GM19452 (cell line): ENCODE results near the gene CSTB.
"Not testable (repeated sequence)": the region's sequence is repeated elsewhere in the genome, so short reads cannot be mapped to it uniquely, and the experiment has no call there.

Experiments used
- ATAC-seq: cut with Tn5 transposase; IDR thresholded peaks from one replicate; pipeline ENCODE4 v1.9.1; 2021; ENCODE audit not compliant: unreplicated experiment

CSTB gene, protein sequence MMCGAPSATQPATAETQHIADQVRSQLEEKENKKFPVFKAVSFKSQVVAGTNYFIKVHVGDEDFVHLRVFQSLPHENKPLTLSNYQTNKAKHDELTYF

DNA sequence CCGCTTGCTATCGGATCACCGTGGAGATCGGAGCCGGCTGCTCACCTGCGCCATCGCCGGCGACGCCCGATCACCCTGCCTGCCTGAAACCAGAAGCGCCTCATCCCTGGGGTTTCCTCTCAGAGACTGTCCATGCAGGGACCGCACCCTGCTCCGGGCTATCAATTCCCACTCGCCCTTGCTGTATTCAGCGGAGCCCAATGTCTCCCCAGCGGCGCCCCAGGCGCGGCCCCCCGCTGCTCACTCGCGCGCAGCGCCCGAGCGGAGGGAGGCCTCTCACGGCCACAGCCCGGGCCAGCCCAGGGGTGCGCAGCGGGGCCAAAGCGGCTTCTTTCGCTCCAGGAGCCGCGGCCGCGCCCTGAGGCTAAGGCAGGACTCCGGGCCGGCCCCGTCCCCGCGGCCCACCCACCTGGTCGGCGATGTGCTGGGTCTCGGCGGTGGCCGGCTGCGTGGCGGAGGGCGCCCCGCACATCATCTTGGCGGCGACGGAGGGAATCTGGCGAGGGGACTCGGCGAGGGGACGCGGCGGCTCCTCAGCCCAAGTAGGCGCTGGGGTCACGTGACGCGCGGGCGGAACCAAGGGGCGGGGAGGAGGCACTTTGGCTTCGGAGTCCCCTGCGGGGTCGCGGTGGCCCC lies at the start of gene CSTB:
Gene CSTB, minus strand, starts transcription at position 514 of the 636 bp plus-strand sequence. Its CDS starts 39 bp downstream, at position 475.
- ATAC-seq: peak; percentile 77

DNA sequence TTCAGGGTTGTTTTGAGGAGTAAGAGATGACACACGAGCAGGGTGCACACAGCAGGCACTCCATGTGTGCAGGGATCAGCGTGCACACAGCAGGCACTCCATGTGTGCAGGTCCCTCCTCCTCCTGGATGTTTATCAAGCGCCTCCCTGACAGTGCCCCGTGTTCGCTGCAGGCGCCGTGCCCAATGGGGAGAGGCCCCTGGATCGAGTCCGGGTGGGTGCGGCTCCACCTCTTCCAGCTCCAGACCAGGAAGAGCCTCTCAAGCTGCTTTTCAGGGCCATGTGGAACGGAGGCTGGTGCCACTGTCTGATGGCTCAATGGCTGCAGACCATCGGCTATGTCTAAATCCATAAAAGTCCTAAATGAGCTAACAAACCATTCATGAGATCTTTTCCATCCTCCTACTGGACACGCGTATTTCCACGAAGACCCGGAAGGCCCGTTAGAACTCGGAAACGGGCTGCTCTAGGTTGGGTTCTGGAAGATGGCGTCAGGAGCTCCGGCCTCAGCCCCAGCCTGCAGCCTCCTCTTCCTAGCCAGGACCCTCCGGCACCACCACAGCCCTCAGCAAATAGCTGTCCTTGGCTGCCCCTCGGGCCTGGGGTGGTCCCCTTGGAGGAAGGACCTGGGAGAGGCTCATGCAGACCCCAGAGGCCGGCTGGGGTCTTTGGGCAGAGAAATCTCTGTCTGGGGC lies 49.3 kb upstream of the CSTB start:
- ATAC-seq: no peak

DNA sequence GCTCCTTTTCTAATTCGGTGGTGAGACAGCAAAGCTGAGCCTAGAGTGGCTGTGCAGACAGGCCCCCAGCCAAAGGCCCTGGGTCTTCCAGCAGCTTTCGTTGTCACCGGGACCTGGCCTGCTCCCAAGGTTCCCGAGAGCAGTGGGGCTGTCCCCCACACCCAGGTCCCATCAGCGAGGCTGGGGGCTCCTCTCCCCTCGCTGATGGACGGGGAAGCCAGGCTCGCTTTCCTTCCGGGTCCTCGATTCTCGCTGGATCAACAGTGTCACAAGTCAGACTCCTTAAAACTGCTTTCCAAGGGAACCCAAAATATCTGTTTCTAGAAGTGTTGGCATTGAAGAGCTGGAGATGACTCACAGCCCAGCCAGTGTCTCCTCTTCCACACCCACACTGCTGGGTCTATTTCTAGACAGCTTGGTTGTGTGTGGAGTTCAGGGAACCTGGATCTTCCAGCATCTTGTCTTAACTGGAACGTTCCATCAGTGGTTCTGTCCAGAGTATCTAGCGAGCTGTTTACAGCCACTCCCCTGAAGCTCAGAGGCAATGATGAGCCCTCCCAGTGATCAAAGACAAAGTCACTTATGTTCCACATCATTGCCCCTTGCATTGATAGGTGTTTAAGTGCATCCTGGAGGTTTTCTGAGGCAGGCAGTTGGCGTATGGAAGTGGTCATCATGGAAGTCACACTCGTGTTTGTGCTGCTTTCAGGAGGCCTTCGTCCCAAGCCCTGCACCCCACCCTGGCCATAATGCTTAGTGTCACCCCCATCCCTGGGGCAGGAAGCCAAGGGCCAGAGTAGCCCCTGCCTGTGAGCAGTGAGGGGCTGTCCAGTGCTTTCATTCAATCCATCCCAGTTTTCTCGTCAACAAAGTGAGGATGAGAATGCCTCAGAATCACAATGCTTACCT lies 48.5 kb upstream of the CSTB start:
- ATAC-seq: no peak

DNA sequence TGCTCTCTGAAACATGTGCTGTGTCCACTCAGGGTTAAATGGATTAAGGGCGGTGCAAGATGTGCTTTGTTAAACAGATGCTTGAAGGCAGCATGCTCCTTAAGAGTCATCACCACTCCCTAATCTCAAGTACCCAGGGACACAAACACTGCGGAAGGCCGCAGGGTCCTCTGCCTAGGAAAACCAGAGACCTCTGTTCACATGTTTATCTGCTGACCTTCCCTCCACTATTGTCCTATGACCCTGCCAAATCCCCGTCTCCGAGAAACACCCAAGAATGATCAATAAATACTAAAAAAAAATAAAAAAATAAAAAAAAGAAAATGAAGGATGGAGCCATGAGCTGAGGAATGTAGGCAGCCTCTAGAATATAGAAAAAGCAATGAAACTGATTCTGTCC lies 46.6 kb upstream of the CSTB start:
- ATAC-seq: not testable (repeated sequence)

DNA sequence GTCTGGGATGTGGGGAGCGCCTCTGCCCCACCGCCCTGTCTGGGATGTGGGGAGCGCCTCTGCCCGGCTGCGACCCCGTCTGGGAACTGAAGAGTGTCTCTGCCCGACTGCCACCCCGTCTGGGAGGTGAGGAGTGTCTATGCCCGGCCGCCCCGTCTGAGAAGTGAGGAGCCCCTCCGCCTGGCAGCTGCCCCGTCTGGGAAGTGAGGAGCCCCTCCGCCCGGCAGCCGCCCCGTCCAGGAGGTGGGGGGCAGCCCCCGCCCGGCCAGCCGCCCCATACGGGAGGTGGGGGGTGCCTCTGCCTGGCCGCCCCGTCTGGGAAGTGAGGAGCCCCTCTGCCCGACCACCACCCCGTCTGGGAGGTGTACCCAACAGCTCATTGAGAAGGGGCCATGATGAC lies 46.1 kb upstream of the CSTB start:
- ATAC-seq: not testable (repeated sequence)

DNA sequence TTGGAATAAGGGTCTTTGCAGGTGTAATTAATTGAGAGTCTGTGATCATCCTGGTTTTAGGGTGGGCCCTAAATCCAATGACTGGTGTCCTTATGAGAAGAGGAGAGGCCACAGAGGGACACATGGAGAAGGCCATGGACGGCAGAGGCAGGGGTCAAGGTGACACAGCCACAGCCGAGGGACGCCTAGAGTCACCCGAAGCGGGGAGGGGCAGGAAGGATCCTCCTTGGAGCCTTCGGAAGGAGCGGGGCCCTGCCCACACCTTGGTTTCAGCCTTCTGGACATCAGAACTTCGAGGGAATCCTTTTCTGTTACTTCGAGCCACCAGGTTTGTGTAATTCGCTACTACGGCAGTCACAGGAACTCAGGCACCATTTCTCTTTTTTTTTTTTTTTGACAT lies 44.4 kb upstream of the CSTB start:
- ATAC-seq: no peak

DNA sequence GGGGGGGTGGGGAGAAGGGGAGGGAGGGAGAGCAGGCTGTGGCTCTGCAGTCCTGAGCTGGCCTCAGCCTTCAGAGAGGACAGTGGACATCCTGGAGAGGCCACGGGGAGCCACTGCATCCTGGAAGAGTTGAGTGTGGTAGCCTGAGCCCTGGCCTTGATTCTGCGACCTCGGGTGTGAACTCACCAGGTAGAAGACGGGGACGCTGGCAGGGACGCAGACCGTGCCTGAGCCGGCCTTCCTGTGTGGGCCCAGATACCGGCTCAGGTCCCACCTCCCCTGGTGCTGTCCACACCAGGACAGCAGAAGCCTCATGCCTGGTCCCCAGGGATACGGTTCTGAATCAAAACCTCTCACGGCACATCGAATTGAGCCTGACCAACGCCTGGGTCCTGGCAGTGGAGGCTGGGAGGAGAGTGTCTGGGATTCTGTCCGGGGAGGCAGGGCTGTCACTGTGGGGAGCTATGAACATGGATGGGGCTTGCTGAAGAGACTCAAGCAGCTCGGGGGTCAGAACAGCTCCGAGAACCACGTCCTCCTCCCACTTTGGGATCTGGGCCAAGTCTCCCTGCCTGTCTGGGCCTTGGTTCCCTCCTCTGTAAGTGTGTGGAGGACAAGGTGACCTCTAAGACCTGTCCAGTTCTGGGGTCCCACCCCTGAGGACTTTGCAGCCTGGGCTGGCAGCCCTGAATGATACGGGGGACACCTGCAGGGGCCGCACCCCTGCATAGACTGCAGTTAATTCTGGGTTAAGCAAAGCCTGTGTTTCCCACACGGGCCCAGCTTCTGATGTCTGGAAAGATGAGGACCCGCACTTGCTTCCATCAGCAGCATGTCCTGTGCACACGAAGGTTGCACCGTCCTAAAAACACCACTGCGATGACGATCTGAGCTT lies 43.6 kb upstream of the CSTB start:
- ATAC-seq: no peak

DNA sequence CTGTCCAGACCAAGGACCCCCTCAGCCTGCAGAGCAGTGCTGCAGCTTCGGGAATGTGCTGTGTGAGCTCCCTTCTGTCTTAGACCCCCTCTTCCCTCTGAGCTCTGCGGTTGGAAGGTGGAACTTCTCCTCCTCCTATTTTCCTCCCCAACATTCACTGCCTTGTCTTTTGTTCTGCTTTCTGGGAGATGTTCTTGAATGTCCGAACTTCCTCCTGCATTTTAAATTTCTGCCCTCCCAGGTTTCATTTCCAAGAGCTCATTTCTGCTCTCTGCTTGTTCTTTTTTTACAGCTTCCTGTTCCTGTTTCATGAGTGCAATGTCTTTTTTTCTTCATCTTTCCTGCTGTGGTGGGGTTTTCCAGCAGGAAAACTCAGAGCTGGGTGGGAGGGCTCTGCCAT lies 42.6 kb upstream of the CSTB start:
- ATAC-seq: no peak

DNA sequence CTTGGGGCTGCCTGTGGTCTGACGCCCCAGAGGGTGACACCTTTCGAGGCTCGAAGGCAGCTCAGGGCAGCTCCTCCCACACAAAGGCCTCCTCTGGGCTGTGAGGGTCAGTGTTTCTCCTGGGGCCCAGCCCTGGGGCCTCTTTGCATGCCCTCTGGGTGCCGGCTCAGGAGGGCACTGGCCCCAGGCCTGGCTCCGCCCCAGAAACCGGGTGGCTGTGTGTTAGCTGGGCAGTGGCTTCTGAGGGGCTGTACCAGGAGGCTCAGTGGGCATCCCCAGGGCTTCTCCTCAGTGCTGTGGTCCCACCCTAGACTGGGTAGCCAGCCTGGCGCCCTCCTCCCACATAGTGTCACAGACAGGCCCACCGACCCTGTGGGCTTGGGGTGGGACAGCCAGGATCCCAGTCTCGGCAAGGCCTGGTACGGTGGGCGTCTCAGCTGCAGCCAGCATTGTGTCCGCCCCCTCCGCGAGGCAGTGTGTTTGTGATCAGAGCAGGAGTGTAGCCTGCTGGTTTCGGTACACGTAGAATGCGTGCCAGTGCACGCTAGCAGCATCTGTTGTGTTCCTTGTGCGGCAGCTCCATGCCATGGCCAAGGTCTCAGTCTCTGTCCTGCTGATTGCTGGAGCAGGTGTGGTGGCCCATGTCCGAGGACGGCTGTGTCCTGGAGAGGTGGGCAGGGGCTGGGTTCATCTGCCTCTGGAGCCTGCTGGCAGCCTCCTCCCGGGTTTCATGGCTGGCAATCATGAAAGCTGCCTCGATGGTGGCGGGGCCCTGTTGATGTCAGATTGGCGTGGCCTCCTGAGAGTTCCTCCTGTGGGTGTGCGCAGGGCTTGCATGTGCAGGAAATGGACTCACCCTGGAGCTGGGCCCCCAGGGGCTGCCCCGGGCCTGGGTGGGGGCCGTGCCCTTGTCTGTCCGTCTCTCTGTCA lies 41.3 kb upstream of the CSTB start:
- no peak for ATAC-seq

DNA sequence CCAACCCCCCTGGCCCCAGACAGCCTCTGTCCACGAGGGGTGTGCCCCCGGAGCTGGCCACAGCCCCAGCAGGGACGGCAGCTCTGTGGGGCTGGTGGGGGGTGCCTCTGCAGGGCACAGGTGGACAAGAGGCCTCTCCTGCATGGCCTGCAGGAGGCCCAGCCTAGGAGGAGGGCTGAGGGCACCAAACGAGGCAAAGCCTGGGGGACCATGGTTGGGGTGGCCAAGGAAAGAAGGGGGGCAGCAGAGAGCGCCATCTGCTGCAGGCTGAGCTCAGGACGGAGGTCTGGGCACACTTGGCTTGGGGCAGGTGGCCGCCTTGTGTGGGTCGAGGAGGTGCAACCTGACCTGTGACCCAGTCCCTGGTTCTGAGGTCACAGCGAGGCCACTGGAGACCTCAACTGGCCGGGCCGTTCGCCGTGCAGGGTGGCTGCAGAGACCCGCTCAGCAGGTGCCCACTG lies 40.5 kb upstream of the CSTB start:
- no peak for ATAC-seq

DNA sequence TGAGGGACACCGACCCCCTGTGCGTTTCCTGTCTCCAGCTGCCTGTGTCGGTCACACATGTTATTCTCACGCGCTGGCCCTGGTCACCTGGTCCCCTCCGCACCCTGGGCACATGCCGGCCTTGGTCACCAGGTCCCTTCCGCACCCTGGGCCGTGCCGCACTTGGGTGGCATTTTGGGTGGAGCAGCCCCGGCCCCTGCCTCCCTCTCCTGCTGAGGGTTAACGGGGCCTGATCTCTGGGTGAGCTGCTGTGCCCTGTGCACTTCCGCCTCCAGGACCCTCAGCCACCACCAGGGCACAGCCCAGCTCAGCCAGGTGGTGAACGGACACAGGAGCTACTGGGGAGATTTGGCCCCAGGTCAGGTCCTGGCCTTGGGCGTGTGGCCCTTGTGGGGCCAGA lies 39.9 kb upstream of the CSTB start:
- ATAC-seq: no peak

DNA sequence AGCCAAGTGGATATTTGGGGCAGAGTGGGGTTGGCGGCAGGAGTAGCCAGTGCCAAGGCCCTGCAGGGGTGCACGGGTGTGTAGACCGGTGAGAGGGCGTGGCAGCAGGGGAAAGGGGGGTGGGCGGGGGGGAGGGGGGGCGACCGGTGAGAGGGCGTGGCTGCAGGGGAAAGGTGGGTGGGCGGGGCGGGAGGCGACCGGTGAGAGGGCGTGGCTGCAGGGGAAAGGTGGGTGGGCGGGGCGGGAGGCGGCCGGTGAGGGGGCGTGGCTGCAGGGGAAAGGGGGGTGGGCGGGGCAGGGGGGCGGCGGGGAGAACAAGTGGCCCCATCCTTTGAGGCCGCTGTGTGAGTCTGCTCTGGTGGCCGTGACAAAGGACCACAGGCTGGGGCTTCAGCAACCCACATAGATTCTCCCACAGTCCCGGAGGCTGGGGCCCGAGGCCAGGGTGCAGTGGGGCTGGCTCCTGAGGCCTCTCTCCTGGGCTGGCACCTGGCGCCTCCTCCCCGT lies 39.1 kb upstream of the CSTB start:
- no peak for ATAC-seq

DNA sequence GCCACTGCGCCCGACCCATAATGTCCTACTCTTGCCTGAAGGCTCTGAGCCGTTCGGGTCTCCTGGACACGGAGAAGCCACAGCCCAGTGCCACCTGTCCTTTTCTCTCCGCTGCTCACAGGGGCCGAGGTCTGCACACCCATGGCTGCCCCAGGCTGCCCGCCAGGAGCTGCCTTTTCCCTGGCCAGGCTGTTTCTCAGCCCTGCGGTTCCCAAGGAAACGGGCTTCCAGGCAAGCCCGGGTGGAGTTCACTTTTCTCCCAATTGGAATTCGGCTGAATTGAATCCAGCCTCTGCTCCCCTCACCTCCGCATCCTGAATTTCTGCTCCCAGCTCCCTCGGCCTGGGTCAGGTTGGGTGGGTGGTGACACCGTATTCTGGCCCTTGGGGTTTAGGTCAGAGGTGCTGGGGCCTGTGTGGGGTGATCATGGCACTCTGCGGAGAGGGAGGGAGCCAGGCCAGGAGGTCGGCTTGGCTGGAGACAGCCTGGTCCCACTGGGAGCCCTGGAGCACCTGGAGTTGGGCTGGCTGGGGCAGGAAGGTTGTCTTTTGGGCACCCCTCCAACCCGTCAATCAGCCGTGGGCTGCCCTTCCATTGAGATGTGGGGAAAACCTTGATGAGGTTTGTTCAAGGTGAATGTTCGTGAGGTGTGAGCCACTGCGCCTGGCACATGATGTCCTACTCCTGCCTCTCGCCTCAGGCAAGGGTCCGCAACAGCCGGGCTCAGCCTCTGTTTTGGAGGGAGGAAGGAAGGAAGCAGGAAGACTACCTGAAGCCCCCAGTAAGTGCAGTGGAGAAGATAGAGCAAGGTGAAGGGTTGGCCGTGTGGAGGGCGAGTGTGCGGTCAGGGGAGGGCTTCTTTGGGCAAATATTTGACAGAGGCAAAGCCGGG lies 38.4 kb upstream of the CSTB start:
- no peak for ATAC-seq

DNA sequence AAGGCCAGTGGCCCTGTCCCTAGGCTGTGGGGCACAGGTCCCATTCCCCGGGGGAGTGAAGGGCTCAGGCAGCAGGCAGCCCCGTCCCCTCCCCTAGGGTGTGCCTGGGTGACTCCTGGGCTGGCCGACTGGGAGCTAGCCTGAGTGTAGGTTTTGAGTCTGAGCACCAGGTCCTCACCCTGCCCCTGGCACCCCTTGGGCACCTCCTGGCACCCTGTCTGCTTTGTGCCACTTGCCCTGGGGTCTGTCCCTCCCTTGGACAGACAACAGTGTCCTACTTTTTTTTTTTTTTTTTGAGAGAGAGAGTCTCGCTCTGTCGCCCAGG lies 37.5 kb upstream of the CSTB start:
- ATAC-seq: no peak

DNA sequence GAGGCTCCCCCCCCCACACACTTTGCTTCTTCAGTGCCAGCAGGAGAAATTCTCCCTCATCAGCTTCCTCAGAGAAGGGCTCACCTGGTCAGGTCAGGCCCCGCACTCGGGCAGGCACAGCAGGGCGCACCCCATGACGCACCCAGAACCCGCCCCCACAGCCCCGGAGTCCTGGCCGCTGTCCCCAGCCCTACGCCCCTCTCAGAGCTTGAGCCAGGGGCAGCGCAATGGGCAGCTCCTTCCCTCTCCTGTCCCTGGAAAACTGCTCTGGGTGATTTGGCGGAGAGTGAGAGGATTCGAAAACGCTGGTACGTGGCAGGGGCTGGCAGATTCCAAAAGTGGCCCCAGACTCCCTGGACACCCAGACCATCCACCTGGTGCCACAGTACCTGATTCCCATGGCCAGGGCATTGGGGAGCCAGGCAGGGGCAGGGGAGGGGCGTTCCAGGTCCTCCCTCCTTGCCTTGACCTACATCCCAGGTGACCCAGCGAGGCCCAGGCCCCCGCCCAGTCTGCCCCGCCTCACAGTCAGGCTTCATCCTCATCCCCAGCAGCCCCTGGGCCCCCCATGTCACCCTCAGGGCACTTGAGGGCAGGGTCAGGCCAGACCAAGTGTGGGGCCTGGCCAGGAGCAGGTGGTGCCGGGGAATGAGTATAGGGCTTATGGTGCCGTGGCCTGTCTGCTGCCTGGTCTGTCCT lies 37.0 kb upstream of the CSTB start:
- no peak for ATAC-seq

DNA sequence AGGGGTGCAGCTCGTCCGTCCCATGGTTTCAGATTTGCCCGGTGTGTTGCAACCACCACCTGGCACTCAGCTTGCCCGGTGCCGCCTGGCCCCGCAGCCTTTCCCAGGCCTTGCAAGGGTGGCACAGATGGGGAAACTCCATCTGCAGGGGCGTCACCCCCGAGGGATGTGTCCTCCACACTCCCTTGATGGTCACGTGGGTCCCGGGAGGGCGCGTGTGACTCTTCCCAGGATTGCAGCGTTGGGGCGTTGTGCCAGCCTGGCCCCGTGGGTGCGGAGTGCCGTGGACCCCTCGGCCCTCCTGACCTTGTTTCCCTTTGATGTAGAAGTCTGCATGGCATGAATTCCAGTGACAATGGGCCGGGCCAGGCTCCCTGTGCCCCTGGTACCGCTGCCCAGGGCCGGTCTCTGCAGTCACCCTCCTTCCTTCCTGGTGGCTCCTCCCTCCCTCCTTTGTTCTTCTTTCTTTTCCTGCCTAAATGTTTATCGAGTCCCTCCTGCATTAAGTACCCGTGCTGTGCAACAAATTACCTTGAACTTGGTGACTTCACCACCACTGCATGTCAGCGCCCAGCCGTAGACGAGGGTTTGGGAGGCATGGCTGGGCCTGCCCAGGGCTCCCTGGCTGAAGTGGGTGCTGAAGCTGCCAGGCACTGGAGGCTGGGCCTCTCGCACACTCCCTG lies 36.2 kb upstream of the CSTB start:
- no peak for ATAC-seq
